ENCODE measurements around the gene ADD3. TPM values are rescaled to one million over a fixed set of nuclear protein-coding genes. Genes with fewer than 3 reads are reported as not detected.

ADD3 gene
- total and polyA plus RNA-seq, 2 of the 13 experiments (the other 11 are each of a cell fraction or from before 2014, with no cell fraction given): 44.7 to 57.5 TPM

- TF ChIP-seq TRAFD1 (CRISPR knock-in tag; IDR thresholded peaks at IDR 0.05; ENCODE audit: borderline replicate concordance): no peak
- TF ChIP-seq ZNF841 (CRISPR knock-in tag; IDR thresholded peaks at IDR 0.05; ENCODE audit: borderline replicate concordance): no peak
- no peak for TF ChIP-seq WIZ (CRISPR knock-in tag; IDR thresholded peaks at IDR 0.05)
- peak; percentile 33 for TF ChIP-seq ISL2 (CRISPR knock-in tag; IDR thresholded peaks at IDR 0.05)
- no peak; a peak in 1 of 4 replicates for TF ChIP-seq NR2F1 (CRISPR knock-in tag; IDR thresholded peaks at IDR 0.05)
- TF ChIP-seq ZNF530 (CRISPR knock-in tag; IDR thresholded peaks at IDR 0.05; ENCODE audit: low read depth): no peak
- no peak for TF ChIP-seq RNF219 (CRISPR knock-in tag; IDR thresholded peaks at IDR 0.05)
- no peak for TF ChIP-seq CCDC6 (CRISPR knock-in tag; IDR thresholded peaks at IDR 0.05)
- peak; percentile 66; the same call in 1 of the 2 replicates for TF ChIP-seq ZSCAN9 (CRISPR knock-in tag; IDR thresholded peaks at IDR 0.05; ENCODE audit: borderline replicate concordance)
- no peak for TF ChIP-seq CBX2 (IDR thresholded peaks at IDR 0.05; ENCODE audit: low read depth, low read length)
- TF ChIP-seq CBX2 (CRISPR knock-in tag; IDR thresholded peaks at IDR 0.05; ENCODE audit: low read depth): no peak
- no peak for TF ChIP-seq ETS1 (CRISPR knock-in tag; IDR thresholded peaks at IDR 0.05)
- TF ChIP-seq ZNF432 (CRISPR knock-in tag; IDR thresholded peaks at IDR 0.05; ENCODE audit: borderline replicate concordance): no peak
- TF ChIP-seq E2F5 (CRISPR knock-in tag; conservative IDR thresholded peaks at IDR 0.05): no peak
- no peak for TF ChIP-seq U2AF2 (IDR thresholded peaks at IDR 0.05; ENCODE audit: low read depth, low read length)
- TF ChIP-seq KDM4B (CRISPR knock-in tag; IDR thresholded peaks at IDR 0.05): no peak; the same call in 1 of the 2 replicates
- TF ChIP-seq FUBP1 (CRISPR knock-in tag; IDR thresholded peaks at IDR 0.05; ENCODE audit: borderline replicate concordance): no peak
- no peak for TF ChIP-seq ZNF761 (CRISPR knock-in tag; conservative IDR thresholded peaks at IDR 0.05)
- no peak for TF ChIP-seq ZFP41 (CRISPR knock-in tag; IDR thresholded peaks at IDR 0.05; ENCODE audit: borderline replicate concordance)
- peak; percentile 65; the same call in 1 of the 2 replicates for TF ChIP-seq PHF8 (CRISPR knock-in tag; IDR thresholded peaks at IDR 0.05)
- TF ChIP-seq SIX4 (CRISPR knock-in tag; IDR thresholded peaks at IDR 0.05): no peak
These were observed 553 bp upstream of the ADD3 start (continued) for GRCh38 chr10:110007161-110007700.

Measured in HepG2 (cell line).